Hematopoietic multipotent progenitor cell treated with erythropoietin and hydrocortisone succinate and interleukin-3 and kit ligand, for 15 days (in vitro differentiated cells): ENCODE data around the gene SH2D6.

Source experiments
- DNase-seq: peaks from one replicate; pipeline ENCODE4 v3.0.0-alpha.2; 2015; ENCODE audit warnings: low spot score

The SH2D6 gene

DNA sequence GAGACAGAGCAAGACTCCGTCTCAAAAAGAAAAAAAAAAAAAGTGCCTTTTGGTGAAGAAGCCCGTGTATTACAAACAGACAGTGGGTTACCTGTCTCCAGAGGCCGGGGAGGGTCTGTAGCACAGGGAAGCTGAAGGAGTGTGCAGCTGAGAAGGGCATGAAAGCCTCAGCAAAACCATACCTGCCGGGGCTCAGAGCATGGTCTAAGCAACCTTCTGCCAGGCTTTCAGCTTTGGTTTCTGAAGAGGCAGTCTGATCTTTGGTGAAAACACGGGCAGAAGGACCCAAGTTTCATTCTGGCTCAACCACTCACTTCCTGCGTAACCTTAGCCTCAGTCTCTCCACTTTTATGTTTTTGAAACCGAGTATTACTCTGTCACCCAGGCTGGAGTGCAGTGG, 21.5 kb downstream of the SH2D6 start:
- no peak for DNase-seq

DNA sequence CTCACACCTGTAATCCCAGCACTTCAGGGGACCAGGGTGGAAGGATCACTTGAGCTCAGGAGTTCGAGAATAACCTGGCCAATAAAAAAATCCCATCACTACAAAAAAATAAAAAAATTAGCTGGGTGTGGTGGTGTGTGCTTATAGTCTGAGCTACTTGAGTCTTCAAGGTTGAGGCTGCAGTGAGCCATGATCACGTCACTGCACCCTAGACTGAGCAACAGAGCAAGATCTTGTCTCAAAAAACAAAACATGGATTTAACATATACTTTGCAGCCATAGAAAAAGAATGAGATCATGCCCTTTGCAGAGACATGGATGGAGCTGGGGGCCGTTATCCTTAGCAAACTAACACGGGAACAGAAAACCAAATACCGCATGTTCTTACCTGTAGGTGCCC, 22.2 kb downstream of the SH2D6 start:
- no peak for DNase-seq

DNA sequence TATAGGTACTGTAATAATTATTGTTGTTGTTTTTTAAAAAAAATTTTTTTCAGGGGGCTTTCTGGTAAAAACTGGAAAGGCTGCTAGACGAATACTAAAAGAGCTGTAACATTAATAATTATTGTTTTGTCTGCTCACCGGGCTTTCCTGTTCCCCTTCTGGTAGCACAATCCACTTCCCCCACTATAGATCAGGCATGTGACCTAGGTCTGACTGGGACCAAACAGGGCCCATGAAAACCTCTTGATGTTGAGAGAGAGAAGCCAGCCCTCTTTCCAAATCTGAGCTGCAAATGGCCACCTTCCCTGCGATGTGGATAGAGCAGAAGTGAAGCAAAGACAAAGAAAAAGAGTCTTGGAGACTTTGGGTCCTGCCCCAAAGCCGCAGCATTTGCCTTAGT, 23.4 kb downstream of the SH2D6 start:
- DNase-seq, result no peak

DNA sequence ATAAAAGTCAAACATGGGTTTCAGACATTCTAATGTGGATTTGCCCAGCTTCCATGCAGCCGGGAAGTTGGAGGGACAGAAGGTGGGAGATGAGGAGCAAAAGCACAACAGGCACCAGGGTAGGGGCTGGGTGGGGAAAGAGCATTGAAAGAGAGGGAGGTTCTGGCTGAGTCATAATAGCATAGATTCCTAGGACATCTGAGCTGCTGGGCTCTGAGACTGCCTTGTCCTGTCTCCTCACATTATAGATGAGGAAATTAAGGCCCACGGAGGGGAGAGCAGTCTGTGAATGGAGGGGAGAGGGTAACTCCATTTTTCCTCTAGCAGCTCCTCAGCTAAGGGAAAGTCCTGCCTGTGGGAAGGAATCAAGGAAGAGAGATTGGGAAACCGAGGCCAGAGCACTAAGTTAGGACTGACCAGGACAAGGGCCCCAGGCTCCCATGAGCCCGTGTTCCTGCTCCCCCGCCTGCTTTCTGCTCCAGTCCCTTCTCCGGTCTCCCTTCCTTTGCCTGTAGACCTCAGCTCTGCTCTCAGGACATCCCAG, 26.2 kb downstream of the SH2D6 start:
- DNase-seq, result no peak

DNA sequence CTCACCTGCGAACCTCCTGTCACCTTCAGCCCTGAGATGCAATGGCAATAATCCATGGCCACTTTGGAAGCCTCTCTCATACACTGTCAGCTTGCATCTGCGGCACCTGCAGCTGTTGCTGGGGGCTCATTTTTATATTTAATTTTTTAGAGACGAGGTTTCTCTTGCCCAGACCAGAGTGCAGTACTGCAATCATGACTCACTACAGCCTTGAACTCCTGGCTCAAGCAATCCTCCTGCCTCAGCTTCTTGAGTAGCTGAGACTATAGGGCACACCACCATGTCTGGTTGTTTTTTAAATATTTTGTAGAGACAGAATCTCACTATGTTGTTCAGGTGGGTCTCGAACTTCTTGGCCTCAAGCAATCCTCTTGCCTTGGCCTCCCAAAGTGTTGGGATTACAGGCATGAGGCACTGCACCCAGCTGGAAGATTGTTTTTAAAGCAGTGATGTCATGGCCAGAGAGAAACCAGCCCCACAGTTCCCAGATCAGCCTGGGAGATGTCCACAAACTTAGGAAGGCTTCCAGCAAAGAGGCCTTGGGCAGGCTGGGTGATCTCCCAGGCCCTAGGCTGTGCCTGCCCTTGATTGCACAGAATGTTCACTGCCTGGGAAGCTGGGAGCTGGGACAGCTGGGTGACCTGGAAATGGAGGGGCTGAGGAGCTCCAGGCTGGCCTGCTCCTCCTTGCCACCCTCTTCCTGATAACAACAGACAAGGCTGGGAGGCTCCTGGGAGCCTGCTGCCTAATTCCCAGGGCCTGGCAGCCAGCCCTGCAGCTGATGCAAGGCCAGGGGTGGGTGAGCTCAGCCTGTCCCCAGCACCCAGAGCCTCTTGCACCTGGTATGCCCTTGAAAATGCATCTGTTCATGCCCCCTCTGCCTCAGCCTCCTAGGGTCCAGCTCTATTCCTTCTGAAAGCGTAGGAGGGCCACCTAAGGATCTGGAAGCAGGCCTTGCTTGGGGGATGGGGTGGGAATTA, 27.1 kb downstream of the SH2D6 start:
- DNase-seq, result no peak

DNA sequence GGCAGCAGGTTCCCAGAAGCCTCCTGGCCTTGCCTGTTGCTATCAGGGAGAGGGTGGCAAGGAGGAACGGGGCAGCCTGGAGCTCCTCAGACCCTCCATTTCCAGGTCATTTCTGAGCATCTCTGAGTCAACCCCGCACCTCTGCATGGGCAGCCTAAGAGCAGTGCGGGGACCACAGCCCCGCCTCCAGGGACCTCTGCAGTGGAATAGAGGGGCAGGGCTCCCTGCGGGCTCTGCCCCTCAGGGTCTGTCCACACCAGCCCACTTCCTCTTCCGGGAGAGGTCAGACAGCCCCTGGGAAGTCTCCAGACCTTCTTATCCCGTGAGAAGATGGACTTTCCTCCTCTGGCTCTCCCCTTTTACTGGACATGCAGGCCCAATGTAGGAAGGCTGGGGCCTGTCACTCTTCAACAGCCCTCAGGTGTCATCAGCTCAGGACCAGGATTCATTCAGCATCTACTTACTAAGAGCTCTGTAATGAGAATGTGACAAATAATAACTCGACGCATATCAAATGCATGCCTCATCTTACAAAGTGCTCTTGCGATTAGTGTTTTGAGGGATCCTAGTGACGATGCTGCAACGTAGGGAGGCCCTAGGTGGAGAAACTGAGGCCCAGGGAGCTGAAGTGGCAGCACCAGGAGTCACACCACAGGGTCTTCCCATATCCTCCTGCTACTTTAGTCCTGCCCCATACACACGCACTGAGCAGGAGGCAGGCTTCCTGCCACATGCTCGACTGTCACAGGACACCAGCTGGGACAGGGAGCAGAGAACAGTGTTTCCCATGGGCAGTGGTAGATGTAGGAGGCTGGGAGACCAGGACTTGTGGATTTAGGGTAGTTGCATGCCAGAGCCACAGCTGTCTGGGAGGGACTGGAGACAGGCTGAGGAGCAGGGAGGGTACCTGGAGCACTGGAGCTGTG, 28.0 kb downstream of the SH2D6 start:
- no peak for DNase-seq

DNA sequence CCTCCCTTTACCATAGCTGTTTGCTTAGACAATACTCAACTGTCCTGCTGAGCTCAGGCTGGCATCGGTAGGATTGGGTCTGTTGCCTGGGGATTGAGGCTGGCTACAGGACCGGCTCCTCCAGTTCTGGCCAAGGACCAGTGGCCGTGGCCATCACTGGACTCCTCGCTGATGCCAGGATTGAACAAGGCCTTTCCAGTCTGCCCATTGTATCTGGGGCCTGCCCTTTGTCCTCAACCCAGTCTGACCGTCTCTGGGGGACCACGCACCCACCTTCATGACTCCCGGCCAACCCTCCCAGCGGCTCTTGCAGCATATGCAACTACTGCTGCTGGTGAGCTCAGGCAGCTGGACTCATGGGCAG, 28.7 kb downstream of the SH2D6 start:
- DNase-seq, result no peak

DNA sequence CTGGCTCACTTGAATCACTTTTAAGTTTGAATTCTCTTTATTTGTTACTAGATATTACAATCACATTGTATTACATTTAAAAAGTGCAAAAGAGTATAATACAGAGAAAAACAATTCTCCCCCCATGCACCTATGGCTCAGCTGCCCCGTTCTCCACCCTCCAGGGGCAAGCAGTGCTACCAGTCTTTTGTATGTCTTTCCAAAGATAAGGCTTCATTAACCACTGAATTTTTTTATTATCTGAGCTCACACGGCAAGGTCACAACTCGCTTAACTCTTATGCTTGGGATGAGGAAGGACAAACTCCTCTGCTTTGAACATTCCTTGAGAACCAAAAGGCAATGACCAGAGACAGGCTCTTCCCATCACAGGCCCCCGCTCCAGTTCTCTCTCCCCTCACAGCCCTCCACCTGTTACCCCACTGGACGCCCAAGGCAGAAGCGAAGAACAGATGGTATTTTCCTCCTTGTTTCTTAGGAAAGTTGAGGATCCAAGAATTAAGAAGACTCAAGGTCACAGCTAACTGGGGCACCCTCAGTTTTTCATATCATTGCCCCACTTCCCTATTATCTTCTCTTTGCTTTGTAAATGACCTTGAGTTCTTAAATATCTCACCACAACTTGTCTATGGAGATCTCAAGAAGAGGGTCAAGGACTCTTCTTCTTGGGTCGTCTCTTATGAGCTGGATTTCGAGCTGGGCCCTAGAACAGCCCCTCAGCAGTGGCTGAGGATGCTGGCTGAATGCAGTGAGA, 30.1 kb downstream of the SH2D6 start:
- DNase-seq, result no peak

DNA sequence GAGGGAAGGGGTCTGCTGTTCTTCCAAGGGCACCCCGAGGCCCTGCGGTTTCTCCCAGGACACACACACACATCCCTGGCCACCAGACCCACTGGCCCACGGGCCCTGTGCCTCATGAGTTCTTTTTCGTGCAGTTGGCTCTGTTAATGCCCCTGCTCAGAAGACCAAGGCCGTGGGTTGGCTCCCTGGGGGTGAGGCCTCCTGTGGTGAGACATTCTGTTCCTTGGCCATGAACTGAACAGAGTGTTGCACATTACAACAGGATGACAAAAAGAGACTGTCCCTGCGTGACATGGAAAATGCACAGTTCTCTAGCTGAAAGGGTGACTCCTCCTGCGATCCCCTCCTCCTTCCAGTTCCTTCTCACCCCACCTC, 30.7 kb downstream of the SH2D6 start:
- DNase-seq, result no peak

DNA sequence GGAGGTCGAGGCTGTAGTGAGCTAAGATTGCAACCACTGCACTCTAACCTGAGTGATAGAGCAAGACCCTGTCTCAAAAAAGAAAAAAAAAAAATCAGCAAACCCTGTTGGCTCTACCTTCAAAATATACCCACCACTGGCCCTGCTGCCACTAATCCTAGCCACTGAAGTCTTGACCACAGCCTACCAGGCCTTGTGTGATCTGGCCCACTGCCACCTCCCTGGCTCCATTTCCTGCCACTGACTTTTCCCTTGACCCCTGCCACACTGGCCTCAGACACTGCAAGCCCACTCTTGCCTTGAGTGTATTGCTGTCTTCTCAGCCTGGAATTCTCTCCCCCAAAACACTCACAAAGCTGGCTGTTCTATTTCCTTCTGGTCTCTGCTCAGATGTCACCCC, 33.7 kb downstream of the SH2D6 start:
- DNase-seq, result no peak

DNA sequence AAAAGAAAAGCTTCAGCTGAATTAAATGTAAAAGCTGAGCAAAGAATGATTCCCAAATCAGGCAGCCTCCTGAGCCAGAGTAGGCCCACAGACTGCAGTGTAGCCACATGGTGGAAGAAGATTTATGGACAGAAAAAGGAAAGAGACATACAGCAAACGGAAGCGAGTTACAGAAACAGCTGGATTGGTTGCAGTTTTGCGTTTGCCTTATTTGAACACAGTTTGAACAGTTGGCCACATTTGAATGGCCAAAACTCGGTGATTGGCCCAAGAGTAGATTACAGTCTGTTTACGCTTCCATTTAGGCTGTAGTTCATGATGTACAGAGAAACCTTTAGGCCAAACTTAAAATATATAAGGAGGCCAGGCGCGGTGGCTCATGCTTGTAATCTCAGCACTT, 35.1 kb downstream of the SH2D6 start:
- DNase-seq, result no peak

DNA sequence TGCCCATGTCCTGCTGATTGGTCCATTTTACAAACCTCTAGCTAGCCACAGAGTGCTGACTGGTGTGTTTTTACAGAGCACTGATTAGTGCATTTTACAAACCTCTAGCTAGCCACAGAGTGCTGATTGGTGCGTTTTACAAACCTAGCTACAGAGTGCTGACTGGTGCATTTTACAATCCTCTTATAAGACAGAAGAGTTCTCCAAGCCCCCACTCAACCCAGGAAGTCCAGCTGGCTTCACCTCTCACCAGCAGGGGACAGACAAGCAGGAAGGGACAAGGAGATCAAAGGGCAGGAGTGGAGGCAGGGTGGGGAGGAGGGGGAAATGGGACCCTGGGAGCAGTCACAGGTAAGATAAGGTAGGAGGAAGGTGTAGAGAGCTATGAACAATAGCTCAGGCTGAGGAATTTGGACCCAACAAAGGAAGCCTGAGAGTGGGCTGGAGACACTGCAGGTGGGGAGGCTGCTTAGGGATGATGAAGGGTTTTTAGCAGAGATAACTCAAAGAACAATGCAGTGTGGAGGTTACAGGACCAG, 37.1 kb downstream of the SH2D6 start:
- DNase-seq, result no peak

DNA sequence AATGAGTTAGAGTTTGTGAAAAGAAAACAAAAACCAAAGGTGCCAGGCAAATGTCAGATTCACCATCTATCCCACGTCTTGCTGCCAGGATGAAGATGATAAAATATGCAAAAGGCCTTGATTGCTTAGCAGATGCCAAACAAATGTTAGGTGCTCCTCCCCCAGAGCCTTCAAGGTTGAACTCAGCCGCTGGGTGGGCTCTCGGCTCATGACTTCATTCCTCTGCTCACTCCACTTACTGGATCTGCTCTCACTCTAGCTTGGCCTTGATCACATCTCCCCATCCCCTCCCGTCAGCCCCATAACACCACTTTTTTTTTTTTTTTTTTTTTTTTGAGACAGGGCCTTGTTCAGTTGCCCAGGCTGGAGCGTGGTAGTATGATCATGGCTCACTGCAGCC, 38.5 kb downstream of the SH2D6 start:
- no peak for DNase-seq

DNA sequence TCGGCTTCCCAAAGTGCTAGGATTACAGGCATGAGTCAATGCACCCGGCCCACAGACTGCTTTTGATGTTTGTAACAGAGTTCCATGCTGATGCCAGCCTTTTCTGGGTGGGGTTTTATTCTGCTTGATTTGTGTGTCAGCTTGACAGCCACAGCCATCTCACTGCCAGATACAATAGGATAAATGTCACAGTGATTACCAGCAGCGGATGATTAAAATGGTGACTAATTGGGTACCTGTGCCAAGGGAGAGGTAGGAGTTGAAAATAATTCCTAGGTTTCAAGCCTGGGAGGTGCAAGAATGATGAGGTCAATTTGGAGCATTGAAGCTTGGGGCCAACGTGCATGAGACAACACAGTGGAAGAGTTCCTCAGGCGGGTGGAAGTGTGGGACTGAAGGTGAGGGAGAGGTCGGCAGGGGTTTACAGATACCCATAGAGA, 39.4 kb downstream of the SH2D6 start:
- no peak for DNase-seq

DNA sequence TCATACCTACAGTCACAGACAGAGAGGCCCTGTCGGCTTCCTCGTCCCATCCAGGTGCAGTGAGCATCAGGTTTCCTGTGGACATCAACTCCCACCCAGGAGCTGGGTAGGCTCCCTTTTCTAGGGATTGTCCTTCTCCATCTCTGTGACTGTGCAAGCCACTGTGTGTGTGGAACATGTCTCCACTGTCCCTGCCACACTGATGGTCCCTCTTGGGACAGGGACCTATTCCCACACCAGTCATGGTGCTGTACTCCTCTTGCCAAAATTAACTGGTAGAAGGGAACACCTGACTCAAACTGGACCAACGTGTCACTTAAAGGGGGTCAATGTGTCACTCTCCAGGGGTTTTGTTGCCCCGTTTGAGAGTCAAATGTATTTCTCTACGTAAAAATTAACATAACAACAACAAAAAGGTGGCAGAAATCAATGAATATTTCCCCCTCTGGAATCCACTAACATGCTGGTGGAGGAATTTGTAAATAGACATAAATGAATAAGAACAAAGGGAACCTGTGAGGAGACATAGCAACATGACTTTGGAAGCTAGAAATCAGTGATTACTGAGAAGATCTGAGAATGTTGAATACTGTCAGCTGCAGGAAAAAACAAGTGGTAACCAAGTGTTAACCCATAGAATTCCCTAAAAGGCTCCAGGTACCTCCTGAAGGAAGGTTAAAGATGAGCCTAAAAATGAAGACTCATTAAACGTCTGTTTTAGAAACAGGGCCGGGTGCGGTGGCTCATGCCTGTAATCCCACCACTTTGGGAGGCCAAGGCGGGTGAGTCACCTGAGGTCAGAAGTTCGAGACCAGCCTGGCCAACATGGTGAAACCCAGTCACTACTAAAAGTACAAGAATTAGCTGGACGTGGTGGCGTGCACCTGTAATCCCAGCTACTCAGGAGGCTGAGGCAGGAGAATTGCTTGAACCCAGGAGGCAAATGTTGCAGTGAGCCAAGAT, 40.4 kb downstream of the SH2D6 start:
- no peak for DNase-seq

DNA sequence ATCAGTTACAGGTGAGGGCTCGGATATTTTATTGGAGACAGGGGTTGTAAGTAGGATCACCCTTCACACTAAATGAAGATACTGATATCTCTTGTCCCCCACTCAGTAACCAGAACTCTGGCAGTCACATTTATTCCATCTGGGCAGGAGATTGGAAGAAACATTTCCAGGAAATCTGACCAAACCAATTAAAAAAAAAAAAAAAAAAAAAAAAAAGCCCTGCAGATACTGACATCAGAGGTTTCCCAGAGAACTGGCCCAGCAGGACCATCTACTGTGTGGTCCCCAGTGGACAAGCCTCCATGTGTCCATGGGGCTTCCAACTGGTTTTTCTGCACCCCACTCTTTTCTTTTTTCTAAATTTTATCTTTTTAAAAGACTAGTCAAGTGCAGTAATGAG, 41.3 kb downstream of the SH2D6 start:
- DNase-seq, result no peak

DNA sequence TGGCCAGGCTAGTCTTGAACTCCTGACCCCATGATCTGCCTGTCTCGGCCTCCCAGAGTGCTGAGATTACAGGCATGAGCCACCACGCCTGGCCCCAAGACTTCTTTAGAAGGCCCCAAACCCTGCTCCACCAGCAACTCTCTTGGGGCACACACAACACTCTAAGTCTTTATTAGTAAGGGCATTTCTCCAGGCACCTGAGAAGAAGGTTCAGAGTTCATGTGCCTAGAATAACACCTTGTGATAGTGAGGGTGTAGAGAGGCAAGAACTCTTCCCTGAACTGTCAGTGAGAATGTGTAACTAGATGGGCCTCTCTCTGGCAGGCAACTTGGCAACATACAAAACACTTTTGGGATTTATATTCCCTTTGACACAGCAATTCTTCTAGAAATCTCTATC, 43.8 kb downstream of the SH2D6 start:
- DNase-seq, result no peak

DNA sequence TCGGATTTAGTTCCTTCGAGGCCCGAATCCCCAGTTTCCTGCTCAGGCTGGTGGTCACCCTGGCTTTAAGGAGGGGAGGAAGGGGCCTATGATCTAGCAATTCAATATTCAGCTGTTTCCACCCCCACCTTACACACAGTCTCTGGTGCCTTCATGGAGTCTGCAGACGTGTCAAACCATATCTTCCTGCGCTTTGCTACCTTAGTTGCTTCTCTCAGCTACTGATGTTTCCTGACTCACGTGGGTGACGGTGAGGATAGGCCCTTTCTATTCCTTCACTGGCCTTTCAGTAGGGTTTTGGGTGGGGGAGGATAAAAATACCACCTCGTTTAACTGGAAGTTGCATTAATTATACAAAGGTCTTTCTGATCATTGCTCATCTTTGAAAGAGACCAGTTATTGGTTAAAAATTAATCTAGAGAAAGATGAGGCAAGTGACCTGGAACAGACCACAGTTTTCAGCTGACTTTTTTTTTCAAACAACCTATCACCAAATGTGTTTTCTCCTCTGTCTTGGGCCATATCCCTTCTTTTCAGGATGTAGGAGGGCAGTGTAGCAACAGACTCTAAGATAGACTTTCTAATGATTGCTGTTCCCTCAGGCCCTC, 49.7 kb downstream of the SH2D6 start:
- DNase-seq, result no peak

DNA sequence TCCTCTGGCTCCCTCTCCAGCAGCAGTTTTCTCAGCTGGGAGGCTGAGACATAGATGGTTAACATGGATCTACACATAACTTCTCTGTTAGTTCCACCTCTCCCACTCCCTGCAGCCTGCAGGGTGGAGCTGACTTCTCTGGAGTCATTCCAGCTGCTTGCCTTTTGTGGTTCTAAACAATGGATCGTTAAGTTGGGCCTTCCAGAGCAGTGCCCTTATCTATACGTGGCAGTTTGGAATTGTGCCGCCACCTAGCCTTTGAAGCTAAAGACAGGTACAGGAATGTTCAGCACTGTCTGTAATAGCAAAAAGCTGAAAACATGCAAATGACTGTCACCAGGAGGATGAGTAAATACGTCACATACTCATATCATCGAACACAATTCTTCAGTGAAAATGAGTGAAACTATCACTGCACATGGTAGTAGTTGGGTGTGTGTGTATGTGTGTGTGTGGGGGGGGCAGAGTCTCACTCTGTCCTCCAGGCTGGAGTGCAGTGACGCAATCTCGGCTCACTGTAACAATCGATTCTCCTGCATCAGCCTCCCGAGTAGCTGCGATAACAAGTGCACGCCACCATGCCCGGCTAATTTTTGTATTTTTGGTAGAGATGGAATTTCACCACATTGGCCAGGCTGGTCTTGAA, 50.3 kb downstream of the SH2D6 start:
- DNase-seq, result no peak
